ENCODE measurements around the gene GATB.

GRCh38 chr4:151768835-151769234 is 8.0 kb upstream of the GATB start:
- TF ChIP-seq, protein P1, sequence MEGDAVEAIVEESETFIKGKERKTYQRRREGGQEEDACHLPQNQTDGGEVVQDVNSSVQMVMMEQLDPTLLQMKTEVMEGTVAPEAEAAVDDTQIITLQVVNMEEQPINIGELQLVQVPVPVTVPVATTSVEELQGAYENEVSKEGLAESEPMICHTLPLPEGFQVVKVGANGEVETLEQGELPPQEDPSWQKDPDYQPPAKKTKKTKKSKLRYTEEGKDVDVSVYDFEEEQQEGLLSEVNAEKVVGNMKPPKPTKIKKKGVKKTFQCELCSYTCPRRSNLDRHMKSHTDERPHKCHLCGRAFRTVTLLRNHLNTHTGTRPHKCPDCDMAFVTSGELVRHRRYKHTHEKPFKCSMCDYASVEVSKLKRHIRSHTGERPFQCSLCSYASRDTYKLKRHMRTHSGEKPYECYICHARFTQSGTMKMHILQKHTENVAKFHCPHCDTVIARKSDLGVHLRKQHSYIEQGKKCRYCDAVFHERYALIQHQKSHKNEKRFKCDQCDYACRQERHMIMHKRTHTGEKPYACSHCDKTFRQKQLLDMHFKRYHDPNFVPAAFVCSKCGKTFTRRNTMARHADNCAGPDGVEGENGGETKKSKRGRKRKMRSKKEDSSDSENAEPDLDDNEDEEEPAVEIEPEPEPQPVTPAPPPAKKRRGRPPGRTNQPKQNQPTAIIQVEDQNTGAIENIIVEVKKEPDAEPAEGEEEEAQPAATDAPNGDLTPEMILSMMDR (IDR thresholded peaks at IDR 0.05), result no peak
- no peak for TF ChIP-seq POLR2A (IDR thresholded peaks at IDR 0.05)

Data from heart left ventricle (tissue), 13 donors.